Keratinocyte (primary cell): Measurements from ENCODE around the gene C16orf90. TPM values are rescaled to one million over a fixed set of nuclear protein-coding genes. Genes with fewer than 3 reads are reported as not detected.

Experiments used
- DNase-seq: peaks from one replicate; pipeline ENCODE4 v3.0.0-alpha.2; 2011; ENCODE audit warnings: low read depth, missing footprints, low spot score
- FAIRE-seq: peaks from 2 replicates; lab custom pipeline; 2011; peaks lifted over from hg19 to GRCh38; lab: Jason Lieb, UNC
- H2AFZ ChIP-seq: 2 replicates; pipeline ENCODE4 v1.6.0; 2012; ENCODE audit warnings: low read length, control low read depth, inconsistent platforms; ENCODE audit not compliant: control insufficient read depth
- H3K27ac ChIP-seq: 2 replicates; pipeline ENCODE4 v1.5.1; 2011; ENCODE audit warnings: low read length; ENCODE audit not compliant: control insufficient read depth, insufficient read depth
- H3K27me3 ChIP-seq: 3 replicates; pipeline ENCODE4 v1.6.0; 2011; ENCODE audit warnings: low read length; ENCODE audit not compliant: control insufficient read depth, insufficient read depth; ENCODE audit errors: extremely low read depth
- H3K36me3 ChIP-seq, 2 experiments: 2 replicates in 1 of 2; 3 replicates in 1 of 2; pipeline ENCODE4 v1.5.1; 2011; ENCODE audit warnings: low read length in 2 of 2, mild to moderate bottlenecking in 1 of 2; ENCODE audit not compliant: control insufficient read depth in 2 of 2, insufficient read depth in 2 of 2; ENCODE audit errors: extremely low read depth in 1 of 2
- H3K4me1 ChIP-seq: 3 replicates; pipeline ENCODE4 v1.5.1; 2011; ENCODE audit warnings: low read length; ENCODE audit not compliant: control insufficient read depth, insufficient read depth; ENCODE audit errors: extremely low read depth
- H3K4me2 ChIP-seq: 3 replicates; pipeline ENCODE4 v1.6.0; 2011; ENCODE audit warnings: low read depth, low read length; ENCODE audit not compliant: control insufficient read depth, insufficient read depth; ENCODE audit errors: extremely low read depth
- H3K4me3 ChIP-seq, 3 experiments: fragments of 200-600 bp in 1 of 3; sonication (generic) in 1 of 3; 2 replicates in 2 of 3; 3 replicates in 1 of 3; pipeline ENCODE4 v1.5.1; 2011 to 2016; ENCODE audit warnings: low read length in 3 of 3, mild to moderate bottlenecking in 3 of 3, control low read depth in 2 of 3, inconsistent platforms in 1 of 3, low read depth in 1 of 3, mixed read lengths in 1 of 3, mixed run types in 1 of 3, moderate library complexity in 1 of 3; ENCODE audit not compliant: control insufficient read depth in 2 of 3, insufficient read depth in 2 of 3; ENCODE audit errors: extremely low read depth in 1 of 3
- H3K79me2 ChIP-seq: 2 replicates; pipeline ENCODE4 v1.6.0; 2012; ENCODE audit warnings: low read length; ENCODE audit not compliant: control insufficient read depth, insufficient read depth
- H3K9ac ChIP-seq: 3 replicates; pipeline ENCODE4 v1.6.0; 2011; ENCODE audit warnings: low read length; ENCODE audit not compliant: control insufficient read depth, insufficient read depth; ENCODE audit errors: extremely low read depth
- H3K9me1 ChIP-seq: 3 replicates; pipeline ENCODE4 v1.6.0; 2011; ENCODE audit warnings: low read length; ENCODE audit not compliant: control insufficient read depth, insufficient read depth; ENCODE audit errors: extremely low read depth
- H3K9me3 ChIP-seq: 2 replicates; pipeline ENCODE4 v1.5.1; 2012; ENCODE audit warnings: low read depth, low read length; ENCODE audit not compliant: control insufficient read depth
- H4K20me1 ChIP-seq: 3 replicates; pipeline ENCODE4 v1.6.0; 2011; ENCODE audit warnings: low read length; ENCODE audit not compliant: control insufficient read depth, insufficient read depth; ENCODE audit errors: extremely low read depth
- CTCF ChIP-seq, 3 experiments: IDR thresholded peaks in 1 of 3; conservative IDR thresholded peaks in 1 of 3; optimal IDR thresholded peaks in 1 of 3; 2 replicates in 2 of 3; 3 replicates in 1 of 3; pipeline versions ENCODE3 to v1.5.1; 2011; ENCODE audit warnings: low read length in 3 of 3, mild to moderate bottlenecking in 3 of 3, moderate library complexity in 2 of 3, control low read depth in 1 of 3, inconsistent platforms in 1 of 3; ENCODE audit not compliant: insufficient read depth in 2 of 3; ENCODE audit errors: extremely low read depth in 1 of 3
- EZH2 ChIP-seq: IDR thresholded peaks from one replicate; pipeline ENCODE4 v1.6.1; 2012; ENCODE audit warnings: inconsistent platforms, mild to moderate bottlenecking, low read length, moderate library complexity
- dilution Hi-C: fragments of 300-500 bp; cut with MboI; formaldehyde crosslinking; loops from one replicate; pipeline ENCODE4 v1.7.0; 2020; ENCODE audit warnings: low sequenced_read_pairs; ENCODE audit not compliant: extremely low pct_ligation_motif_present
- polyA plus RNA-seq, 5 experiments: library from polyadenylated mRNA; depleted of rRNA in 3 of 5; stranded (reverse) in 3 of 5; stranded (forward) in 1 of 5; unstranded in 1 of 5; fragments of >200 nt; gene quantifications; 1 replicate in 1 of 5; 2 replicates in 3 of 5; 3 replicates in 1 of 5; pipeline versions ENCODE4 v1.2.1 to v1.2.3, GENCODE V29; 2011 to 2012; ENCODE audit warnings: missing spikeins in 2 of 5, low read depth in 1 of 5, low replicate concordance in 1 of 5

The C16orf90 gene
- polyA plus RNA-seq, 1 donor (not counting 4 experiments of a cell fraction or from before 2014, with no cell fraction given): not detected

GRCh38 chr16:3465301-3465700 is 30.0 kb downstream of the C16orf90 start:
- Histone ChIP-seq H3K9ac (no peak overlapping the region), H3K27me3 (no peaks in the 10 kb centered on the region), H3K27ac (no peak overlapping the region), H3K79me2 (peaks cover 97% of the 10 kb centered on the region), H4K20me1 (peaks cover 21% of the 10 kb centered on the region), H2AFZ (no peak overlapping the region), H3K36me3 (peaks cover 4 to 6% of the 10 kb centered on the region in 2 experiments), H3K4me2 (no peak overlapping the region), H3K4me1 (no peaks in the 10 kb centered on the region), H3K9me3 (no peaks in the 10 kb centered on the region), H3K4me3 (no peak overlapping the region), H3K9me1 (peaks cover 2% of the 10 kb centered on the region)
- no peak for FAIRE-seq
- dilution Hi-C loops: no loop called here
- no peak for DNase-seq
- TF ChIP-seq EZH2: no peak
- no peak for TF ChIP-seq CTCF (optimal IDR thresholded peaks at IDR 0.05 in 1 of 3, IDR thresholded peaks at IDR 0.05 in 1 of 3, conservative IDR thresholded peaks at IDR 0.05 in 1 of 3; ENCODE audit: extremely low read depth in 1 of 3, insufficient read depth in 2 of 3, low read length in 3 of 3)

GRCh38 chr16:3461151-3461550 is 34.1 kb downstream of the C16orf90 start:
- peaks cover 10% of the 10 kb centered on the region for H4K20me1 ChIP-seq
- DNase-seq: no peak
- H3K9ac ChIP-seq: no peak overlapping the region
- no peak overlapping the region for H3K27ac ChIP-seq
- no peaks in the 10 kb centered on the region for H3K36me3 ChIP-seq
- H3K9me3 ChIP-seq: no peaks in the 10 kb centered on the region
- TF ChIP-seq CTCF (optimal IDR thresholded peaks at IDR 0.05 in 1 of 3, IDR thresholded peaks at IDR 0.05 in 1 of 3, conservative IDR thresholded peaks at IDR 0.05 in 1 of 3; ENCODE audit: extremely low read depth in 1 of 3, insufficient read depth in 2 of 3, low read length in 3 of 3) (no peak), EZH2 (no peak)
- H3K9me1 ChIP-seq: no peaks in the 10 kb centered on the region
- H3K4me2 ChIP-seq: no peak overlapping the region
- no peak for FAIRE-seq
- H2AFZ ChIP-seq: no peak overlapping the region
- peaks cover 16% of the 10 kb centered on the region for H3K4me1 ChIP-seq
- no peaks in the 10 kb centered on the region for H3K27me3 ChIP-seq
- no peak overlapping the region for H3K4me3 ChIP-seq
- dilution Hi-C loops: no loop called here
- peaks cover 77% of the 10 kb centered on the region for H3K79me2 ChIP-seq
